Natural killer cell (primary cell): ENCODE measurements around the gene MAPK12. TPM values are rescaled to one million over a fixed set of nuclear protein-coding genes. Genes with fewer than 3 reads are reported as not detected.
A peak's percentile ranks its signal among the peaks of the same experiment; 100 is the strongest.

Source experiments
- ATAC-seq, 3 donors: fragments of 150-1000 bp in 2 of 3; fragments of 200-7000 bp in 1 of 3; cut with Tn5 transposase; 1 replicate in 1 of 3; 2 replicates in 2 of 3; pipeline ENCODE4 v1.10.0; 2021; ENCODE audit warnings: mild to moderate bottlenecking in 2 of 3, moderate library complexity in 2 of 3
- DNase-seq, 2 donors: peaks; one replicate each; pipeline versions ENCODE4 v3.0.0 to v3.0.0-alpha.2; 2013 to 2021; ENCODE audit warnings: mixed read lengths in 1 of 2
- H3K27ac ChIP-seq: one replicate; pipeline ENCODE4 v1.5.1; 2013; ENCODE audit warnings: mild to moderate bottlenecking, low read length
- H3K27me3 ChIP-seq: one replicate; pipeline ENCODE4 v1.6.1; 2013; ENCODE audit warnings: low read length; ENCODE audit not compliant: control insufficient read depth, insufficient read depth
- H3K36me3 ChIP-seq: one replicate; pipeline ENCODE4 v1.6.1; 2013; ENCODE audit warnings: low read length; ENCODE audit not compliant: control insufficient read depth, insufficient read depth
- H3K4me1 ChIP-seq: one replicate; pipeline ENCODE4 v1.6.1; 2013; ENCODE audit warnings: low read length; ENCODE audit not compliant: control insufficient read depth, insufficient read depth
- H3K4me3 ChIP-seq: one replicate; pipeline ENCODE4 v1.5.1; 2013; ENCODE audit warnings: low read length
- H3K9me3 ChIP-seq: one replicate; pipeline ENCODE4 v1.6.1; 2013; ENCODE audit warnings: low read length; ENCODE audit not compliant: control insufficient read depth, insufficient read depth
- H3K27ac Mint-ChIP-seq, 2 donors: one replicate each; pipeline ENCODE4 v1.8.0; 2022; ENCODE audit warnings: mild to moderate bottlenecking in 2 of 2, mixed read lengths in 2 of 2, moderate library complexity in 1 of 2
- H3K27me3 Mint-ChIP-seq, 2 donors: one replicate each; pipeline ENCODE4 v1.8.0; 2022; ENCODE audit warnings: low read depth in 2 of 2, mixed read lengths in 2 of 2
- H3K36me3 Mint-ChIP-seq: one replicate; pipeline ENCODE4 v1.8.0; 2022; ENCODE audit warnings: mixed read lengths
- H3K4me1 Mint-ChIP-seq, 2 donors: one replicate each; pipeline ENCODE4 v1.8.0; 2022; ENCODE audit warnings: mixed read lengths in 2 of 2
- H3K4me3 Mint-ChIP-seq: one replicate; pipeline ENCODE4 v1.8.0; 2022; ENCODE audit warnings: mild to moderate bottlenecking, moderate library complexity, mixed read lengths
- H3K9me3 Mint-ChIP-seq, 2 donors: one replicate each; pipeline ENCODE4 v1.8.0; 2022; ENCODE audit warnings: mixed read lengths in 2 of 2
- CTCF ChIP-seq: fragments of 200-600 bp; IDR thresholded peaks from one replicate; pipeline ENCODE4 v1.8.0; 2022; ENCODE audit warnings: antibody characterized with exemption
- WGBS: methylation state at CpG from one replicate; pipeline ENCODE4 v1.1.7; 2013; ENCODE audit warnings: missing lambda C conversion rate; ENCODE audit not compliant: insufficient coverage; 5-methylcytosine and 5-hydroxymethylcytosine counted together
- intact Hi-C: fragments of 100-400 bp; cut with micrococcal nuclease; formaldehyde crosslinking; loops from one replicate; pipeline ENCODE4 v1.14.2; 2022
- total RNA-seq, 4 donors: library from RNA; stranded (reverse); fragments of 120-200 nt in 1 of 4; gene quantifications; one replicate each; pipeline versions ENCODE4 v1.2.3 to v1.2.4, GENCODE V29; 2013 to 2022

The MAPK12 gene
- 1 to 10 TPM; 2.2 to 2.5 (median 2.4) TPM for total RNA-seq
- total RNA-seq (2013), result 0.99 TPM

GRCh38 chr22:50261615-50262459 is at the start of gene MAPK12:
Gene MAPK12, minus strand, starts transcription at chr22:50261683. Its CDS starts 174 bp downstream, at chr22:50261509.
- intact Hi-C loops, result no loop called here
- no peaks in the 10 kb centered on the region for H3K36me3 Mint-ChIP-seq
- Histone ChIP-seq H3K4me3 (no peak within 1 kb of the TSS), H3K9me3 (no peaks in the 10 kb centered on the region), H3K27me3 (peaks cover 13% of the 10 kb centered on the region), H3K27ac (no peak within 1 kb of the TSS), H3K4me1 (peaks cover 13% of the 10 kb centered on the region), H3K36me3 (no peaks in the 10 kb centered on the region)
- H3K4me1 Mint-ChIP-seq, result peaks cover 0 to 7% of the 10 kb centered on the region in 2 donors
- no peaks in the 10 kb centered on the region for H3K9me3 Mint-ChIP-seq
- peaks cover 0 to 14% of the 10 kb centered on the region in 2 donors for H3K27me3 Mint-ChIP-seq
- DNase-seq, result no peak
- peak in 2 of 3 donors; percentile 18 to 28 for ATAC-seq
- H3K27ac Mint-ChIP-seq, result no peak within 1 kb of the TSS
- no peak for TF ChIP-seq CTCF
- peak within 1 kb of the TSS; percentile 79 for H3K4me3 Mint-ChIP-seq
- 3% methylated on average over 58 of the region's 61 CpGs for WGBS

DNA sequence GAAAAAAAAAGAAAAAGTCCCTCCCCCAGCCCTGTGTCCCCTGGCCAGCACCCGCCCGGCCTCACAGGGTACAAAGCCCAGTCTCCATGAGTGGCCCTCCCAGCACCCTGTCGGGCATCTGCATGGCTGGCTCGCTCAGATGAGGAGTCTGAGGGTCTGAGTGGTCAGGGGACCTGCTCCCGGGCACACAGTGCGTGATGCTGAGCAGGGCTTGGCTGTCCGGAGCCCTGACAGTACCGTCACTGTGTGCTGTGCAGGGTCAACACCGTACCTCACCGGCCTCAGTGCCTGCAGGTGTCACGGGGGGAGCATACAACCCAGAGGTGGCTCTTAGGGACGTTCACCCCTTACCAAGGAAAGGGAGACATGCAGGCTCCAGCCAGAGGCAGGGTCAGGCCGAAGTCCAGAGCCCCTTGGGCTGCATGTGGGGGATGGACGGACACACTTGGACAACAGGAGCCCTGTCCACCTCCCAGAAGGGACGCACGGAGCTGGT is 49.5 kb upstream of the MAPK12 start:
- Mint-ChIP-seq H3K27me3 (peaks cover 4 to 7% of the 10 kb centered on the region in 2 donors), H3K27ac (no peak overlapping the region), H3K9me3 (no peaks in the 10 kb centered on the region), H3K4me3 (no peak overlapping the region), H3K4me1 (peaks cover 13 to 23% of the 10 kb centered on the region in 2 donors), H3K36me3 (no peaks in the 10 kb centered on the region)
- intact Hi-C loops, result no loop called here
- Histone ChIP-seq H3K4me3 (no peak overlapping the region), H3K36me3 (no peaks in the 10 kb centered on the region), H3K27me3 (peaks cover 7% of the 10 kb centered on the region), H3K9me3 (no peaks in the 10 kb centered on the region), H3K27ac (no peak overlapping the region), H3K4me1 (peaks cover 53% of the 10 kb centered on the region)
- WGBS, result 90% methylated on average over 16 of the region's 16 CpGs
- no peak for TF ChIP-seq CTCF
- ATAC-seq (no peak), DNase-seq (no peak)

DNA sequence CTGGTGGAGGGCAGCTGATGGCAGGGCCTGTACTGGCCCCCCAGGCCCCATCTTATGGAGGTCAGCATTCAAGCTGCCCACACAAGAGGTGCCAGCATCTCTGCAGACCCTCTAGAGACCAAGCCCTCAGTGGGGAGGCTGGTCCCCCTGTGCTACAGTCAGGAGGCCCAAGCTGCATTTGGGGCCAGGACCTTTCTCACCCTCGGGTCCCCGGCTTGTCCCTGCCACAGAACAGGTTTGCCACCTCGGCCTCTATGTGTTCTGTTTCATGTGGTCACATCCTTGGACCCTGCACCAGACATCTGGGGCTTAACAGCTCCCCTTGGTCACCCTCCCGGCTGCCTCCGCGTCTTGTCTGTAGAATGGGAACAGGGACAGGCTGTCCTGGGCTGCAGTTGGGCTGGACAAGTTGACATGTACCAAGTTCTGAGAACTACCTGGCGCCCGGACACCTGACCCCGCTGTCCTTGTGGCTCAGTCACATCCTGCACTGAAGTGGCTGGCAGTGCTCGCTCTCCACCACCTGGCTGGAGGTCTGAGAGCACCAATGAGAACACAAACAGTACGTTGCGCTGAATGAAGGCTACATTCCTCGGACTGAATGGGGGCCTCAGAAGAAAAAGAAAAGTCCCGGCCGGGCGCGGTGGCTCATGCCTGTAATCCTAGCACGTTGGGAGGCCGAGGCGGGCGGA is 48.7 kb upstream of the MAPK12 start:
- ATAC-seq (no peak), DNase-seq (no peak)
- no peaks in the 10 kb centered on the region for H3K36me3 ChIP-seq
- no peak overlapping the region for H3K4me3 ChIP-seq
- no peaks in the 10 kb centered on the region for H3K9me3 ChIP-seq
- H3K9me3 Mint-ChIP-seq, result no peaks in the 10 kb centered on the region
- peaks cover 6 to 13% of the 10 kb centered on the region in 2 donors for H3K27me3 Mint-ChIP-seq
- H3K36me3 Mint-ChIP-seq, result no peaks in the 10 kb centered on the region
- H3K4me3 Mint-ChIP-seq, result peak overlapping the region; percentile 28
- H3K4me1 ChIP-seq, result peaks cover 57% of the 10 kb centered on the region
- no peak for TF ChIP-seq CTCF
- H3K4me1 Mint-ChIP-seq, result peaks cover 8 to 18% of the 10 kb centered on the region in 2 donors
- peaks cover 15% of the 10 kb centered on the region for H3K27me3 ChIP-seq
- H3K27ac ChIP-seq, result no peak overlapping the region
- WGBS, result 87% methylated on average over 20 of the region's 21 CpGs
- intact Hi-C loops, result no loop called here
- H3K27ac Mint-ChIP-seq, result no peak overlapping the region
